ENCODE data around the gene SH3RF1.

SH3RF1 gene

GRCh38 chr4:169103966-169104412 is 166.8 kb downstream of the SH3RF1 start:
- DNase-seq (ENCODE audit: low read depth in 2 of 2) = no peak

GRCh38 chr4:169102026-169102425 is 168.7 kb downstream of the SH3RF1 start:
- DNase-seq (ENCODE audit: low read depth in 2 of 2) = no peak

GRCh38 chr4:169100670-169101101 is 170.1 kb downstream of the SH3RF1 start:
- no peak for DNase-seq (ENCODE audit: low read depth in 2 of 2)

GRCh38 chr4:169099771-169100180 is 171.0 kb downstream of the SH3RF1 start:
- no peak for DNase-seq (ENCODE audit: low read depth in 2 of 2)

GRCh38 chr4:169098969-169099690 is 171.6 kb downstream of the SH3RF1 start:
- DNase-seq (ENCODE audit: low read depth in 2 of 2) = no peak

- DNase-seq (ENCODE audit: low read depth in 2 of 2) = no peak
Measured at GRCh38 chr4:169098532-169098931, 172.2 kb downstream of the SH3RF1 start.

GRCh38 chr4:169098054-169098497 is 172.7 kb downstream of the SH3RF1 start:
- no peak for DNase-seq (ENCODE audit: low read depth in 2 of 2)

- DNase-seq (ENCODE audit: low read depth in 2 of 2) = no peak
Measured at GRCh38 chr4:169096221-169096620, 174.5 kb downstream of the SH3RF1 start.

- no peak for DNase-seq (ENCODE audit: low read depth in 2 of 2)
Measured at GRCh38 chr4:169094656-169095231, 176.0 kb downstream of the SH3RF1 start.

GRCh38 chr4:169092889-169093522 is 177.8 kb downstream of the SH3RF1 start:
- no peak for DNase-seq (ENCODE audit: low read depth in 2 of 2)

GRCh38 chr4:169090484-169091215 is 180.1 kb downstream of the SH3RF1 start:
- no peak for DNase-seq (ENCODE audit: low read depth in 2 of 2)

- DNase-seq (ENCODE audit: low read depth in 2 of 2) = no peak
Measured at GRCh38 chr4:169089004-169089403, 181.8 kb downstream of the SH3RF1 start.

GRCh38 chr4:169084954-169085353 is 185.8 kb downstream of the SH3RF1 start:
- DNase-seq (ENCODE audit: low read depth in 2 of 2) = no peak

- DNase-seq (ENCODE audit: low read depth in 2 of 2) = no peak
Measured at GRCh38 chr4:169080981-169081380, 189.8 kb downstream of the SH3RF1 start.

- DNase-seq (ENCODE audit: low read depth in 2 of 2) = no peak
Measured at GRCh38 chr4:169079942-169080827, 190.6 kb downstream of the SH3RF1 start.

- DNase-seq (ENCODE audit: low read depth in 2 of 2) = no peak
Measured at GRCh38 chr4:169074117-169074516, 196.6 kb downstream of the SH3RF1 start.

- DNase-seq (ENCODE audit: low read depth in 2 of 2) = no peak
Measured at GRCh38 chr4:169071747-169072146, 199.0 kb downstream of the SH3RF1 start.

GRCh38 chr4:169070895-169071218 is 199.9 kb downstream of the SH3RF1 start:
- DNase-seq (ENCODE audit: low read depth in 2 of 2) = no peak

GRCh38 chr4:169070071-169070894 is 200.5 kb downstream of the SH3RF1 start:
- no peak for DNase-seq (ENCODE audit: low read depth in 2 of 2)

GRCh38 chr4:169068423-169068822 is 202.3 kb downstream of the SH3RF1 start:
- no peak for DNase-seq (ENCODE audit: low read depth in 2 of 2)
